C4-2B (cell line): ENCODE measurements around the gene ECT2.

Experiments
- H3K27ac ChIP-seq: fragments of 450-650 bp; 2 replicates; pipeline ENCODE4 v1.5.1; 2017
- ZFX ChIP-seq: fragments of 450-650 bp; IDR thresholded peaks from 2 replicates; pipeline ENCODE4 v1.6.1; 2017
- TF ChIP-seq, protein P1 (sequence below): fragments of 450-650 bp; conservative IDR thresholded peaks from 2 replicates; pipeline ENCODE4 v1.5.1; 2017; ENCODE audit warnings: mild to moderate bottlenecking

The ECT2 gene

DNA sequence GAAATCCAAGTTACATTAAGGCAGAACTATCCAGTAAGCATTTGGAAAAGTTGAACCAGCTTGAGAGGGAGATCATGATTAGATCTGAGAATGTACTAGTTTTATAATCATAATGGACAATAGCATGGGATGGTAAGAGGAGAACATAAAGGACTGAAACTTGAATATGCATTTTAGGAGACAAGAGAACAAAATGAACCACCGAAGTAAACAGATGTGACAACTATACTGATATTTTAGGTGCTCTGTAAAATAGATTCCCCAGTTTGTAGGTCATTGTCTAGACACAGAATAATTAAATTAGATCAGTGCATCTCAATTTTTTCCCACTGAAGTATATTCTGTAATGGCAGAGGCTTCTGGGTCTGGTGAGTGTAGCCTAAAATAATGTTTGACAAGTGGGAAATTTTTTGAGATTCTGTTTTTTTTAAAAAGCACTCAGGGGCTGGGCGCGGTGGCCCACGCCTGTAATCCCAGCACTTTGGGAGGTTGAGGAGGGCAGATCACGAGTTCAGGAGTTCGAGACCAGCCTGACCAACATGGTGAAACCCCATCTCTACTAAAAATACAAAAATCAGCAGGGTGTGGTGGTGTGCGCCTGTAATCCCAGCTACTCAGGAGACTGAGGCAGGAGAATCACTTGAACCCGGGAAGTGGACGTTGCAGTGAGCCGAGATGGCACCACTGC is 16.3 kb downstream of the ECT2 start:
- no peak overlapping the region for H3K27ac ChIP-seq
- TF ChIP-seq ZFX = no peak
- TF ChIP-seq, protein P1, sequence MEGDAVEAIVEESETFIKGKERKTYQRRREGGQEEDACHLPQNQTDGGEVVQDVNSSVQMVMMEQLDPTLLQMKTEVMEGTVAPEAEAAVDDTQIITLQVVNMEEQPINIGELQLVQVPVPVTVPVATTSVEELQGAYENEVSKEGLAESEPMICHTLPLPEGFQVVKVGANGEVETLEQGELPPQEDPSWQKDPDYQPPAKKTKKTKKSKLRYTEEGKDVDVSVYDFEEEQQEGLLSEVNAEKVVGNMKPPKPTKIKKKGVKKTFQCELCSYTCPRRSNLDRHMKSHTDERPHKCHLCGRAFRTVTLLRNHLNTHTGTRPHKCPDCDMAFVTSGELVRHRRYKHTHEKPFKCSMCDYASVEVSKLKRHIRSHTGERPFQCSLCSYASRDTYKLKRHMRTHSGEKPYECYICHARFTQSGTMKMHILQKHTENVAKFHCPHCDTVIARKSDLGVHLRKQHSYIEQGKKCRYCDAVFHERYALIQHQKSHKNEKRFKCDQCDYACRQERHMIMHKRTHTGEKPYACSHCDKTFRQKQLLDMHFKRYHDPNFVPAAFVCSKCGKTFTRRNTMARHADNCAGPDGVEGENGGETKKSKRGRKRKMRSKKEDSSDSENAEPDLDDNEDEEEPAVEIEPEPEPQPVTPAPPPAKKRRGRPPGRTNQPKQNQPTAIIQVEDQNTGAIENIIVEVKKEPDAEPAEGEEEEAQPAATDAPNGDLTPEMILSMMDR = no peak

DNA sequence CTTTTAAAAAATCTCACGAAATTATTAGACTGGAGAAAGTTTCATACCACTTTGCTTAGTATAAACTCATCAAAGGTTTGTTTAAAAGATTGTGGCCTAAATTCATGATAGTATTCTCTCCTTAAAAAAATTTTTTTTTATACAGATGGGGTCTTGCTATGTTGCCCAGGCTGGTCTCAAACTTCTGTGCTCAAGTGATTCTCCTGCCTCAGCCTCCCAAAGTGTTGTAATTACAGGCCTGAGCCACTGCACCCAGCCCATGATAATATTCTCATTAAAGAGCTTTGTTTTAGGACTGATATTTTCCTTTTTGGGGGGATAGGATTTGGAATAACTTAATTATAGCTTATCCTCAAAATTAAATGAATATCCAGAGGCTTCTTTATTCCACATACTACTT is 19.9 kb downstream of the ECT2 start:
- TF ChIP-seq, protein P1 = no peak
- TF ChIP-seq ZFX = no peak
- no peak overlapping the region for H3K27ac ChIP-seq

DNA sequence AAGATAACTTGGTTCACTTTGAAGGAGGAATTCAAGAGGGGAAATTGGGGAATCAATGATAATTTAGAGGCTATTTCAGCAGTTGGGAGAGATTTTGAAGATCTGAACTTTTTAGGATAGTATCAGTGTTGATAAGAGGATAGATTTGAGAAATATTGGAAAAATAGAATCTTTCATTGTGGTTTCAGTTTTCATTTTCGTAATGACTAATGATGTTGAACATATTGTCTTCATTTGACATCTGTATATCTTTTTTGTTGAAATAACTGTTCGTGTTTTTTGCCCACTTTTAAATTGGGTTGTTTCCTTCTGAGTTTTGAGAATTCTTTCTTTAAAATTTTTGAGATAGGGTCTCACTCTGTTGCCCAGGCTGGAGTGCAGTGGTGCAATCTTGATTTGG is 21.1 kb downstream of the ECT2 start:
- TF ChIP-seq, protein P1 = no peak
- no peak for TF ChIP-seq ZFX
- H3K27ac ChIP-seq = no peak overlapping the region

DNA sequence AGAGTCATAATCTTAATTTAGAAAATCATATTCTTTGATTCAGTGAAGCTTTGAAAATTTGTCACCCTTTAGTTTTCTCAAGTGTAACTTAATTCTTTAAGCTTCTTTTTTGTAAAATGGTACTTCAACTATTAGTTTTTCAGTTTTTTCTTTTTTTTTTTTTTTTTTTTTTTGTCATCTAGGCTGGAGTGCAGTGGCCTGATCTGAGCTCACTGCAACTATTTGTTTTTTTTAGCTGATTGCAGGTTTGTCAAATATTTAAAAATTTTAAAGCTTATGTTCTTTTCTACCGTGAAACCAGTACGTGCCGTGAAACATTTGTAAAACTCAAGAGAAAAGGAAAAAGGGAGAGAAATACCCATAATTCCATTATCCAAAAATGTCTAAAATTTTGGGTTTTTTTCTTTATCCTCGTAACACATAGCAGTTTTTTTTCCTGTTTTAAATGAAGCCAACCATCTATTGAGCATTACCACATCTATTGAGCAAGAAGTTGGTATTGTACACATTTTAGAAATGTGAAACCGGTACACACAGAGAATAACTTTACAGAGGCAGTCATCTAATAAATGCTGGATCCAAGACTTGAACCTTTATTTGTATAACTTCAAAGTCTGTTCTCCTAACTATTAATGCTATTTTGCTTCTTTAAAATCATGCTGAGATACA is 25.7 kb downstream of the ECT2 start:
- no peak overlapping the region for H3K27ac ChIP-seq
- TF ChIP-seq, protein P1 = no peak
- no peak for TF ChIP-seq ZFX

DNA sequence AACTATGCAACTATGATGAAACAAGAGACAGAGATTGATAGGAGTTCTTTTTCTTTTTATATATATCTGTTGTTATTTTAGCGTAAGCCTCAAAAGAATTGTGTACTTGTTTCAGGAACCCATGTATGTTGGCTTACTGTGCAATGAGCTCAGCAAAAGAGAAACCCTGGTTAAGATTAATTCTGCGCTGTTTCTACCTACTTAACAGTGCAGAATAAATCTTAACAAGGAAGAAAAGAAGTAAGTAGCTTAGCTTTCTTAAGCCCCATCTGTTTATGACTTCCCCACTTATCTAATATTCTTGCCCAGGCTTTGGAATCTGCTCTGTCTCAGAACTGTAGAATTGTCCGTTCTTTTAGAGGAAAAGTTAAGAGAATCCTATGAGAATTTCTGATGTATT is 27.4 kb downstream of the ECT2 start:
- TF ChIP-seq, protein P1 = no peak
- no peak for TF ChIP-seq ZFX
- no peak overlapping the region for H3K27ac ChIP-seq

DNA sequence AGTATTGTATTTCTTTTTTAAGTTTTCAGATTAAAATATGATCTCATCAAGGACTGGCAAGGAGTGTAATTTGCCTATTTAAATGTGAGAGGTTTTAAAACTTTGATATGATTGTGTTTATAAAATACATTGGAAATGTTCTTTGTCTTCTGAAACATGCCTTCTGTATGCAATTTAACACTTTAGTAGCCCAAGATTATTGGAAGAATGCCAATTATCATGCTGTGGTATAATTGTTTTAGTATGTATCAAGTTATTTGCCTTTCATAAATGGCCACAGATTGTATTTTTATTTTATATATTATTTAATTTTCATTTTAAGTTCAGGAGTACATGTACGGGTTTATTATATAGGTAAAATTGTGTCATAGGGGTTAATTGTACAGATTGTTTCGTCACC is 31.7 kb downstream of the ECT2 start:
- TF ChIP-seq ZFX = no peak
- TF ChIP-seq, protein P1 = no peak
- no peak overlapping the region for H3K27ac ChIP-seq

DNA sequence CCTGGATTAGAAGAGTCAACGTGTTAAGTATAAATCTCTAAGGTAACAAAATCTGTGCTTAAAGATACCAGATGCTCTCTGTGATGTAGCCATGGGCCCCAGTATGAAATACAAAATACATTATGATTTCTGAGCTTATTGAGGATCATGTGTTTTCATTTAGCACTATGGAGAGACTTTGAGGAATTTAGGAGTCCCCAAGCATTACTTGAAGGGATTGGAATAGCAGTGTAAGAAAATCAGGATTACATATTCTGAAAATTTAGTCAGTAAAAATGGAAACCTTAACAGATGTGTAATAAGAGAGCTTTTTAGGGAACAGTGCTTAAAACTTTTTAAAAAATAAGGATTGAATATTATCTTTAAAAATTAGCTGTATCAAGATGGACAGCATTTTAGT is 35.5 kb downstream of the ECT2 start:
- no peak overlapping the region for H3K27ac ChIP-seq
- no peak for TF ChIP-seq ZFX
- TF ChIP-seq, protein P1 = no peak
